ELR (cell line): Measurements from ENCODE around the gene SLC4A2.

Source experiments
- DNase-seq: peaks from one replicate; pipeline ENCODE4 v3.0.0-alpha.2; 2015; ENCODE audit warnings: low read depth

Gene SLC4A2

DNA sequence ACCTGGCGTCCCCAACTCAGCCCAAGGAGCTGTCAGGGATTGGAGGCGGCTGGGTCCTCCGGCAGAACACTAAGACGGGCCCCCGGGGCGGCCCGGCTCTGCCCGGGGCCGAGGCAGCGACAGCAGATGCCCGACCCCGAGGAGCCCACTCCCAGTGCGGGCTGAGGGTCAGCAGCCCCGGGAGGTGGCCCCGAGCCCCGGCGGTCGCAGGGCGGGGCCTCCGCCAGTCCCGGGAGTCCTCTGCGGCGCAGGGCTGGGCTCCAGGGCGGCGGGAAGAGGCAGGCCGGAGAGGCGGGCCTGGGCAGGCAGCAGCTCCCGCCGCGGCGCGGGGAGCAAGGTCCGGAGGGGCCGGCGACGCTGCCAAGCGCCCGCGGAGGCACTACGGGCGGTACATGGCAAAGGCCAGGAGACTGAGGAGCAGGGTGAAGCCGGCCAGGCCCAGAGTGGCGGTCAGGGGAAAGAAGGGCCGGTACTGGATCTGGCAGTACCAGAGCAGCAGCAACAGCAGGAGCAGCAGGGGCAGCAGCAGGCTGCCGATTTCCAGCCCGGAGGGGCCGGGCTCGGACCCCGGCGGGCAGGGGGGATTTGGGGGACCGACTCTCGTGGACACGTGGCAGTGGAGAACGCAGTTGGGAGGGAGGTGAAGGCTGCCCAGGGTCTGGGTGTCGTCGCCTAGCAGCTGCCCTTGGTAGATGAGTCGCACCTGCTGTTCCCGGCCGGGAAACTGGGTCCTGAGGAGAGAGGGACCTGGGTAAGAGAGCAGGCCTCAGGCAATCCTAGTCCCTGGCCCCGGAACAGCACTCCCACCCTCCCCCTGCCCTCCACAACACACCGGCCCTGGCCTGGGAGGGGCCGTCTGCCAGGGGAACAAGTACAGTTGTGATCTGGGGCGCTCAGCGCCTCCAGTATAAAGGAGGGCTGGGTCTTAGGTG is 22.0 kb downstream of the SLC4A2 start:
- DNase-seq: peak; percentile 66

DNA sequence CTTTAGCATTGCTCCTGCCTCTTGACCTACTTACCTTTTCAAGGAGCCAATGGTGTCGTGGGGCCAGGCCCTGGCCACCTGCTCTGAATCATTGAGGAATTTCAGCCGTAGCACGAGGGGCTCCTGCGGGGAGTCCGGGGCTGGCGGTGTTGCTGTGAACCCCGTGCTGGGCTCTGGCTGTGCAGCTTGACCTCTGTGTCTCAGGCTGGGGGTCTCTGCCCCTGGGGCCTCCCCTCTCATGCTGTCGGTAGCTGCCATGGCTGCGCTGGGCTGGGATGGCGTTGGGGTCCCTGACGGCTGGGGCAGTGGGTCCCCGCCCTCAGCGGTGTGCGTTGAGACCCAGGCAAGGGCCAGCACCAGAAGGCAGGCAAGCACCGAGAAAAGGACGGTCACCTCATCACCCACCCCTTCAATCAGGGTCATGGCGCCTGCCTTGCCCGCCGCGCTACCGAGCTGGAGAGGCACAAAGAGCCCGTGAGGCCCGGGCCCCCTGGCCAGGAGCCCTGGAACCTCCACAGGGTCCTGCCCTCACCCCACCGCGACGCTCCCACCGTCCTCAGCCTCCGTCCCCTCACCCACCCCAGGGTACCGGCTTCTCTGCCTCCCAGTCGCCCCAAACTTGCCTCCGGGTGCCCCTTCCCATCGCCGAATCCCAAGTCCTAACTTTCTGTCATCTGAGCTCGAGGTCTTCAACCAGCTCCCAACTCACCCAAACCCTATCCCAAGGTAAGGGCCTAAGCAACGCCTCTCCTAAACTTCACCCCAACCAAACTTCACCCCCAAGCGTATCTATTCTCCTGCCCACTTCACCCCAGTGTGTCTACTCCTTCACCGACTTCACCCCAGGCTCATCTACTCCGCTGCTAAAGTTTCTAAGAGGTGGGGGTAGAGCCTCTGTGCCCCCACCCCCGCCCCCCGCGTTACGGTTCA is 23.0 kb downstream of the SLC4A2 start:
- no peak for DNase-seq

DNA sequence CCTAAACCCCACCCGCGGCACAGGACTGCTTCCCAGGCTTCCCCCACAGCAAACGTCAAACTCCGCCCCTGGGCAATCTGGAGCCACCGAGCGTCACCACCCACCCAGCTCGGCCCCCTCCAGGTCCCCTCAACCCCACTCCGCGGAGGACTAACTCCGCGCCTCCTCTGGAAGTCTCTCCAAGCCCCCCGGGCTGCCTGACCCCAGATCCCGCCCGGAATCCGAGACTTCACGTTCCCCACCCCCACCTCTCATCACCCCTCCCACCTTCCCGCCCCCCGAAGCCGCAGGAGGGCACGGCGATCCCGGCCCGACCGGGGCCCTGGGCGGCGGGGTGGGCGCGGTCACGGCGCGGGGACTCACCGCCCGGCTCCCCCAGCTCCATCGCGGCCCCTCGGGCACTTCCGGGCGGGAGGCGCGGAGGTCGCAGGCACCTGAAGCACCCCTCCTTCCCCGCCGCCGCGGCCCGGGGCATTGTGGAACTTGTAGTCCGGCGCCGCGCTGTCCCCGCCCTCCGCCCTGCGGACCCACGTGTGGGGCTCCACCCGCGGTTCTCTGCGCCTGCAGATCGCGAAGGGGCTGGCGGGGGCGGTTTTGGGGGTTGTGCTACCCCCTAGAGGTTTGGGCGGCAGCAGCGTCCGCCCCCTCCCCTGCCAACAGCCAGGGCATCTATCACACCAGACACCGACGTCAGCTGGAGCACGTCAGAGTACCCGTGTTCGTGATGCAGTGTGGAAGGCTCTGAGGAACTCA is 23.9 kb downstream of the SLC4A2 start, which contains the start of gene TMUB1:
TSS of gene TMUB1 (minus strand) at position 423 of the 753 bp plus-strand sequence. CDS start 930 bp downstream, outside the sequence.
- DNase-seq: peak; percentile 70

DNA sequence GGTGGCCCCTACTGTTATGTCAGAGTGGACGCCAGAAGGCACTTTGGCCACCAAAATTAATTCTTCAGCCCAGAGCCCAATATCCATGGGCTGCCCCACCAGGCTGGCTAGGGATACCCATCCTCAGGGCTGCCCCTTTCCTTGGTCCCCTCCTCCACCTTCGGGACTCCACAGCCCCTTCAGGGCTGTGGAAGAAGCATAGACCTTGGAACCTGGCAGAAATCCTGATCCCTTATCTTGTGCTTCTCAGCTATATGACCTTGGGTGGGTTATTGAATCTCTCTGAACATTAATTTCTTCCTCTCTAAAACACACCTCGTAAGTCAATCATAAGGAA is 24.4 kb downstream of the SLC4A2 start:
- no peak for DNase-seq

DNA sequence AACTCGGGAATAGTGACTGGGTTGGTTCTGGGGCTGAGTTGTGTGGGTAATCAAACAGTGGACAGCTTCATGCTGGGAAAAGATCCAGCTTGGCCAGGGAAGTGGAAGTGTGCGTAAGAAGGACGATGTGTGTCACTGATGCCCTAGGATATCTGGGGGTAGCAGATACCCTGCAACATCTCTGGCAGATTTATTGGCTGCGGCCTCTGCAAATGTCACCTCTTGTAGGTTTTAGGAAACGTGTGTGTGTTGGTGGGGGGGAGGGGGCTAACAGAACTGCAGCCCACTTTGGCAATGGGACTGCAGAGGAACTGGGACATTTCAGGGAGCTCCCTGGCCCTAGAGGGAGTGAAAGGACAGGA is 25.9 kb downstream of the SLC4A2 start:
- no peak for DNase-seq

DNA sequence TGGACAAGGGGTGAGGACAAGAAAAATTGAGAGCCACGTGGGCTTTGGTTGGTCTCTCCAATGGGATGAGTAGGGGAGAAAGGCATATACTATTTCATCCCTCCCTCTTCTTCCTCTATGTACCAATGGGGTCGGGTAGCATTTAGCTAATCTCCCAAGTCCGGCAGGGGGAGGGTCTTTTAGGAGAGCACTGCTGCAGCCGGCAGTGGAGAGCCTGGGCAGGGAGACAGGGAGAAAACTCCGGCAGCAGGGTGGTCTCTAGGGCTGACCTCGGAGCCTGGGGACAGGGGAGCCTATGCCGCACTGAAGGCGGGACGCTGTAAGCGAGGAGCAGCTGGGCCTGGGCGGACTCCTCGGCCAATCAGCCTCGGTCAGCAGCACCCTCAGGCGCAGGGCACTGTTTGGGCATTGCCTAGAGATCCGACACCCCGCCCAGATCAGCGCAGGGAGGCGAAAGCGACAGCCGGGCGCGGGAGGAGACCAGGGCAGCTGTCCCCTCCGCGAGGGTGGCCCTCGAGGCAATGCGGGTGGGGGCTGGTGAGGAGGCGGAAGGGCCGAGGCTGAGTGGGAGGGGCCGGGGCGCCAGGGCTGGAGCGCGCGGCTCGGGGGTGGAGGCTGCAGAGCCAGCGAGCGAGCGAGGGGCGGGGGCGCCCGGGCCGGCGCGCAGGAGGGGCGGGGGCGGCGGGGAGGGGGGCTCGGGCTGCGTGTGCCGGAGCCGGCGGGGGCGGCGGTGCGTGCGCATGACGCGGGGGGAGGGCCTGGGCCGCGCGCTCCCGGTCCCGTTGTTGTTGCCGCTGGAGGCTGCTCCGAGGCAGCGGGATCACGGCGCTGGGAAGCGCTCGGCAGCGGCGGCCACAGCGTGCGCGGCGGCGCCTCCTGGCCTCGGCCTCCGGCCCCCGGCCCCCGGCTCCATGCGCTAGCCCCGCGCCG is 26.6 kb downstream of the SLC4A2 start, which contains the start of gene AGAP3:
TSS of gene AGAP3 (plus strand) at position 785 of the 930 bp plus-strand sequence. CDS start 267 bp downstream, outside the sequence.
- peak; percentile 79 for DNase-seq

DNA sequence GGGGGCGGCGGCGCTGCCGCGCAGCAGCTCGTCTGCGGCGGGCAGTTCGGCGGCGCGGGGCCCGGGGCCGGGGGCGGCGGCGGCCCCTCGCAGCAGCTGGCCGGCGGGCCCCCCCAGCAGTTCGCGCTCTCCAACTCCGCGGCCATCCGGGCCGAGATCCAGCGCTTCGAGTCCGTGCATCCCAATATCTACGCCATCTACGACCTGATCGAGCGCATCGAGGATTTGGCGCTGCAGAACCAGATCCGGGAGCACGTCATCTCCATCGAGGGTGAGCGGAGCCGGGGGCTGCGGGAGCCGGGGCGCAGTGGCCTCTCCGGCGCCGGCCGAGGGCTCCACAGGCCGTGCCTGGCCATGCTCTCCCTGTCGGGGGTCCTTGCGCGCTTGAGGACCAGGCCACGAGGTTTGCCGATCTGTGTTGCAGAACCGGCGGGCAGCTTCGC is 27.4 kb downstream of the SLC4A2 start:
- peak; percentile 66 for DNase-seq

DNA sequence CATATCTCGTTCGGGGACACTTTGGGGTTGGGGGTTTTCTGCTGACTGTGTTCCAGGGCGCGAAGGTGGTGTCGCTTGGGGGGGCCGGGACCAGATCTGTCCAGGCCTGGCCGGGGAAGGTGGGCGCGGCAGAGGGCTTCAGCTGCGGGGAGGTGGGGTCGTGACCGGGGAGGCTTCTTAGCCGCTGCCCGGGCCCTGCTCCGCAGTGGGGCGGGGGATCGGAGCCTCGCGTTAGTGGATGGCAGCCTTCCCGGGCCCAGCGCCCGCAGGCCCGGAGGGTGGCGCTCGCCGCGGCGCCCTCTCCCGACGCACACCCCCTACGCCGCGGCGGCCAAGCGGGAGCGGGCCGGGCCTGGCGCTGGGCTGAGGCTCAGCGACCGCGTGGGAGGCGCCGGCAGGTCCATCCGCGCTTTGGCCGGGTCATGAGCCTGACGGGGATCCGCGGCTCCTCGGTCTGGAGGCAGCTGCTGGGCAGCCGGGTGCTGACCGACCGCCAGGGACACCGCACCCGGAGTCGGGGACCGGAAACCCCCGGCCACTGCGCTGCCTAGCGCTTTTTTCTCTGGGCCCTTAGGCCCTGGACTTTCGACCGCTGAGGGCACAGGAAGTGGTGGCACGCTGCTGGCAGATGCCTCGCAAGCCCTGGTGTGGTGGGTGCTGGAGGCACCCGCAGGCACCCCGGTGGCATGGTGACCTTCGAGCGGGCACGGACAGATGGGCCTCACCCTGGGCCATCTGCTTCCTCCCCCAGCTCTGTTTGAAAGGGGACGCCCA is 28.0 kb downstream of the SLC4A2 start:
- DNase-seq: peak; percentile 66

DNA sequence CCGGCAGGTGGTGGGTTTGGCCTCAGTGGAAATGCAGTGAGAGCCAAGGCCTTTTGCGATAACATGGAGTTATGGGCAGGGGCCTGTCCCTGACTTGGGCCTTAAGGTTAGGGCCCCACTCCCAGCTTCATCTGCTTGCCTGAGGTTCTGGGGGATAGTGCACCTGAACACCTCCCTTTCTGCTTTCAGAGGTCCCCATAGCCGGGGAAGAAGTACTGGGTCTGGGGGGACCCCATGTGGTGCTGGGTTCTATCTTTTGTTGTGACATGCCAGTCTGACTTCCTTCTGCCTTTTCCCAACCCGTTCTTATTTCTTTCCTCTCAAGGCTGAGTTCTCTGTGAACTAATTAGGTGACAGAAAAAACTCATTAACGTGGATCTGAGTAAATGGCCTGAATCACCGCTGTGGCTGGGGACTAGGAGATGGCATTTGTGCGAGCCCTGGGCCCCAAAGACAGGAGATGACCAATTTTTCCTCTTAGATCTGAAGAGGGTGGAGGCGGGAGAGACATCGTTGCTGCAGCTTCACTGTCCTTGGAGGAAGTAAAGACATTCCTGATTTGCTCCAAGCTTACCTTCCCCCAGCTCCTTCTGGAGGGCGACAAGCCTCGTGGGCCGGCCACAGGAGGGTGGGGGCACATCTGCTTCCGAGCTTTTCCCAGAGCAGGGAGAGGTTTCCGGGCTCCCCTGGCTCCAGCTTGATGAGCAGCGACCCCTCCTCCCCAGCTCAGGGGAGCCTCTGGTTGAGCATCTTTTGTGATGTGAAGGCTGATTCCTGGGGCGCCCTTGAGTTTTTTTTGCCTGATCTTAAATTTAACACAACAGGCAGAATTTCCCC is 28.8 kb downstream of the SLC4A2 start:
- peak; percentile 64 for DNase-seq

DNA sequence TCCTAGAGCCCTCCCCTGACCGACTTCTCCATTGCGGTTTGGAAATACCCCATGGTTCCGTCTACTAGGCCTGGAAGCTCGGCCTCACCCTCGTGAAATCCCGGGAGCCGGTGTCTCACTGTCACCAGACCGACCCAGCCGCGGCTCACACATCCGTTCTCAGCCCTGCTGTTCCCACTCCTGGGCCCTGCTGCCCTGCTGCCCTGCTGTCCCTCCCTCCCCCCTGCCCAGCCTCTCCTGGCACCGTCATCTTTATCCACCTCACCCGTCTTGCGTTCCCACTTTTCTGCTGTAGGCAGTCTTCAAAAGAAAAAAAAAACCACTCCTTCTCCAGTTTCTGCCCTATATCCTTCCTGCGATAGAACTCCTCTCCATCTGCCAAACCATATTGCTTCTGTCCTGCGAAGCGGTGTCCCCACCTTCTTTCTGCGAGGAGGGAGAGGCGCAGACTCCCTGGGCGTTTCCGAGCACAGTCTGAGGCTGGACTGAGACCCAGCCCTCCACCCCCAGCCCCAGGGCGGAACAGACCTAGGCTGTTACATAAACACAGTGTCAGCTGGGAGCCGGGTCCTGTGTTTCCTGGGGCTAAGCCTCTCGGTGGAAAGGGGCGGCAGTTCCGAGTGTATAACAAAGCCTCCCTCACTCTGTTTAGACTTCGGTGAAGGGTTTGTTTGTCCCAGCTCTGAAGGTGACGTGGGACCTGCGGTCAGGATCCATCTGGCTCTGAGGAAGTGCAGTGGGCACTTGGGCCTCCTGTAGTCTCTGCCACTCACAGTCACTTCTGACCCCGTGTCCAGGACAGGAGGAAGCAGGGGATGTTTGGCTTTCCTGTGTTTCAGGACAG is 29.7 kb downstream of the SLC4A2 start:
- DNase-seq: peak; percentile 80

DNA sequence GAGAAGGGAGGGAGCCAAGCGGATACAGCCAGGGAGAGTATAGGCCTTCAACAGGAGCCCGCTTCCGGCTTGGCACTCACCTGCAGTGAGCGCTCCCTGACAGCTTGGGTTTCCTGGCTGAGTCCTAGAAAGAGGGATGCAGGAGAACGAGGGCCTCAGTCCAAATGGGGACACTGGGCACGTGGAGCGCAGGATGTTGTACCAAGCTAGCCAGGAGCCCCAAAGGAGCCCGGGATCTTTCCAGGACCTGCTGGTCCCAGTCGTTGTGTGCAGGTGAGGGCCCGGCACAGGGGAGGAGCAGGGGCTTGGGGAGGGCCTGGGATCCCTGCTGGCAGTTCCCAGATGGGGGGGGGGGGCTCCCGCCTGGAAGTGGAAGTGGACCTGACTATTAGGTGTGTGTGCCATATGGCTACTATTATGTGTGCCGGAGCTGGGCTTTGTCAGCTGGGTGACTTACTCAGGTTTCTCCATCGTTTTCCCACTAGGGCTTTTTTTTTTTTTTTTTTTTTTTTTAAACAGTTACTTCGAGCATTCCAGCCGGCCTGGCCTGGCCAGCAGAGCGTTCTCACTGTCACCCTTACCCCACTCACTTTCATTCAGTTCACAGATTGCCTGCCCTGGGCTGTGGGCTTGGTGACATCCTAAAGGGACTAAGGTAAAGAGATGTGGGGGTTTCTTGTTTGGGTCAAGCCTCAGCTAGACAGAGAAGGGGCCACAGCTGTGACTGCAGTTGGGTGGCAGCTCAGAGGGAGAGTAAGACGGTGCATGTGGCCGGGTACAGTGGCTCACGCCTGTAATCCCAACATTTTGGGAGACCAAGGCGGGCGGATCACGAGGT is 30.7 kb downstream of the SLC4A2 start:
- no peak for DNase-seq

DNA sequence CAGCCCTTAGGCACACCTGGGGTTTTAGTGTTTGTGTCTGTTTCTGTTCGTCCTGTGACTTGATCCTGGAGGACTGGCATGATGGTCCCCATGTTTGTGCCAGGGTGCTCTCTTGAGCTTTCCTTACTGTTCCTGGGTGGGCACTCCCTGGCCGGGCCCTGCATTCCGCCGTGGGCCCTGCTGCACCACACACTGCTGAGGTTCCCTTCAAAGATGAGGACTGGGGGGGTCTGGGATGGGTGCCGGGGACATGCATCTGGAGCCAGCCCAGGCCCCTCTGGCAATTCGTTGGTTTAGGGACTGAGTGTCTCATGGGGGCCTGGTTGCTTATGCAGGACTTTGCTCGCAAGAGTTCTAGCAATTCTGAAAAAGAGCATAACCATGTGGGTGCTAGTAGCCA is 31.6 kb downstream of the SLC4A2 start:
- DNase-seq: no peak

DNA sequence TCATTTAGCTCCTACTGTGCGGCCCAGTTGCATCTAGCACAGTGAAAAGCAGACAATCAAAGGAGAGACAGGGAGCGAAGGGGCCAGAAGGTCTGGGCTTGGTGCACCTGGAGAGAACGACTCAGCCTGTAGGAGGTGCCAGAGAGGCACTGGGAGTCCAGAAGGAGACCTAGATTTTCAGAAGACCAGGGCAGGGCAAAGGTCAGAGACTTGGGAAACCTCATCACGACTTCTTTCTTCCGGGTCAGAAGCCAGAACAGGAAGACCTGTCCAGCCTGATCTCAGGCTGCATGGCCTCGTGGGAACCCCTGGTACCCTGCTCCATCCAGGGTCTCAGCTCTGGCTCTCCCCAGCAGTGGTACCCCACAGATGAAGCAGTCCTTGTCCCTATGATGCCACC is 32.0 kb downstream of the SLC4A2 start:
- peak; percentile 38 for DNase-seq

DNA sequence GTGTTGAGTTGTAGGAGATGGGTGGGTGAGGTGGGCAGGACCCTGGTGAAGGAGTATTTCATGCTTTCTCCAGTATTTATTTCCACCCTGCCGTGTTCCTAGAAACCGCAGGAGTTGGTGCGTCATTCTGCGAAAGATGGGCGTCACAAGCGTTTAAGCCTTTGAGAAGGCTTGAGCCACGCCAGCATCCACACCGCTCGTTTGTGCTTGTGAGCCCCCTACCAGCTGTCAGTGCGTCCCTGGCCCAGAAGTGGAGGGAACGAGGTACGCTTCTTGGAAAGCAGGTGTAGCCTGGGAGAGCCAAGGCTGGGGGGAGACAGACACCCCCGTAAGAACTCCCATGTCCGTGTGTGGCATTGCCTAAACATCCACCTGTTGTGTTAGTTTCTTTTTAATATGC is 32.6 kb downstream of the SLC4A2 start:
- no peak for DNase-seq

DNA sequence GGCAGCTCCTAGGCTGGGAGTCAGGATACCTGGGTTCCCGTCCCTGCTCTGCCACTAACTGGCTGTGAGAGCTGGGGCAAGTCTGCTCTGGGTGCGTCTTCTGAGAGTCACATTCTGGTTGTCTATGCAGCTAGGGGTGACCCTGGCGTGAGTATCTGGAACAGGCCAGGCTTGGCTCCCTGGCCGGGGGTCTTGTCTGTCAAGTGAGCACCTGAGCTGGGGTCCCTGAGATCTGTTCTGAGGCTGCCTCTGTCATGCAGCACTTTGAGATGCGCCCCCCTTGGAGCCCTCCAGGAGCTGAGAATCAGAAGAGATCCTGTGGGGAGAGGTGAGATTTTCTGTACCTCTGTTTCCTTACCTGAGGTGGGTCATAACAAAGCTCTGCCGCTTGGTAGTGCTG is 34.4 kb downstream of the SLC4A2 start:
- no peak for DNase-seq

DNA sequence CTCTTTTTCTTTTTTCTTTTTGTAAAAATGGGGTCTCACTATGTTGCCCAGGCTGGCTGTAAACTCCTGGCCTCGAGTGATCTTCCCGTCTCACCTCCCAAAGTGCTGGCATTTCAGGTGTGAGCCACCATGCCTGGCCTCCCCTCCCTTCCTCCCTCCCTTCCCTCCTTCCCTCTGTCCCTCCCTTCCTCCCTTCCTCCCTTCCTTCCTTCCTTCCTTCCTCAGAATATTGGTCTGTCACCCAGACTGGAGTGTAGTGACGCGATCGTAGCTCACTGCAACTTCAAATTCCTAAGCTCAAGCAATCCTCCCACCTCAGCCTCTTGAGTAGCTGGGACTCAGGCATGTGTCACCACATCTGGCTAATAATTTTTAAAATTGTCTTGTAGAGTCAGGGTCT is 35.3 kb downstream of the SLC4A2 start:
- DNase-seq: peak; percentile 29

DNA sequence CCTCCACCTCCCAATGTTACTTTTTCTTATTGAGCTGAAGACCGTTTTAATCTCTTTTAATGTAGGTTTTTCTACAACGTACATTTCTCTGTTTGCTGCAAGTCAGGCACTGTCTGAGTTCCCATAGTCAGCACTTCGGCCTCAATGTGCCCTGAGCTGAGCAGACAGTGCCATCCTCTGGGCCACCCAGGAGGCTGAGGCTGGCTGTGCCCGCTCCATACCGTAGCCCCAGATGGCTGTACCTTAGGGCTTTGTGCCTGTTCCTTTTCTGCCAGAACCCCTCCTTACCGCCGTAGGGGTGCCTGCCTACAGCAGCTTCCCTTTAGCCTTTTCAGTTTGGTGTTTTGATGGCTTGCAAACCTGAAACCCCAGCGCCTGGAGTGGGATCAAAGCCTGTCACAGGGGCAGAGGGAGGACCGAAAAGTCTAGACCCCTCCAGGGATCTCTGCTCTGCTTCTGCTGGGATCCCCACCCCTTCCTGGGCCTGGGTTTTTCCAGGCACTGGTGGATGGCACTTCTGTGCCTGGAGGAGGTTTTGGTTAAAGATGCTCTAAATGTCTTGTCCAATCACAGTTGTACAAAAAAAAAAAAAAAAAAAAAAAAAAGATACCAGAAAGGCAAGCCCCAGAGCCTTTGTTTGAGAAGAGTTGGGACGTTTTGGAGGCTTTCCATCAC is 35.9 kb downstream of the SLC4A2 start:
- DNase-seq: no peak
